ENCODE results near the gene MMD.
"Not testable (repeated sequence)": the region's sequence is repeated elsewhere in the genome, so short reads cannot be mapped to it uniquely, and the experiment has no call there.

MMD gene

DNA sequence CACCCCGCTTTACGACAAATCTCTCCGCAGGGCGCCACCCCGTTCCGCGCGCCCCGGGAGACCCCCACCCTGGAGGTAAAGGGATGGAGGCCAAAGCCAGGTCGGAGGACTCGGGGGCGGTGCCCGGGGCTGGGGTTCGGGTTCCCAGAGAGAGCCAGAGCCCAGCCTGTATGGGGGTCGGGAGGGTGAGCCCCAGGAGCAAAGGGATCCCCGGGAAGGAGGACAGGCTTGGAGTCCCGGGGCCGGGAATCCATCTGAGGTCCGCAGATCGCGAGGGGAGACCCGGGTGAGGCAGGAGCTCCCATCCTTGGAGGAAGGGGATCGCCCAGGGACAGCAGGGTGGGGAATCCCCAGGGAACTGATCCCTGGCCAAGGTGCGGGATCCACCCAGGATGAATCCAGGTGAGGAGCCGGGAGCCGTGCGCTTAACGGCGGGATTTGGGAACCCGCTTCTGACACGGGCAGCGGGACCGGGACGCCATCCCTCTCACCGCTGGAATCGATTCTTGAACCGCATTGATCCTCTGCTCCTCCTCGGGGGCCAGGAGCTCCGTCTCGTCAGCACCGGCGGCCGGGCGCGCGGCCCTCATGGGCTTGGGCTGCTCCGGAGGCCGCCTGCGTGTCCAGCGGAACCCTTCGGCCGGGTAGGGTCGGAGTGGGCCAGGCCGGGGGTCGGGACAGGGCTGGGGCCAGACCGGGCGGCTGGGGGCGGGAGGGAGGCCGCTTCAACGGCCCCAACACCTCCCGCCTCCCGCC lies at the start of gene MMD:
Gene MMD, minus strand, starts transcription at position 657 of the 756 bp plus-strand sequence. Its CDS starts 140 bp downstream, at position 517.
- DNase-seq = peak; percentile 28

DNA sequence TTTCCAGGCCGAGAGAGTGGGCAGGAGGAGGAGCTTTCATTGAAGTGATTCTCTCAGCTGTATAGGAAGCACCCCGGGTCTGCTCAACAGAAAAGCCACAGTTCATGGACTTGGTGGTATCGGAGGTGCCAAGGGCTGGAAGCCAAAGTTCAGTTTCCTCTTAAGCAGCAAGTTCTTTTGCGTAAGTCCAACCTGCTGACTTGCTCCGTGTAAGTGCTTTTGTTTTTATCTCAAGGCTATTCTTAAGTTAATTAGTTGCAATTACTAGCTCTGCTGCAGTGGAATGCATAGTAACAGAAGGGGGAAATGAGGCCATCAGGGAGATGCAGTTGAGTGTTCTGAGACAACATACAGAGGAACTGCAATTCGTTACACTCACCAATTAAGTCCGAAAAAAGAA lies 45.0 kb upstream of the MMD start:
- no peak for DNase-seq

GRCh38 chr17:55465771-55466170 lies 44.1 kb upstream of the MMD start:
- DNase-seq = not testable (repeated sequence)

- no peak for DNase-seq
These were observed 42.0 kb upstream of the MMD start for GRCh38 chr17:55463600-55463999.

DNA sequence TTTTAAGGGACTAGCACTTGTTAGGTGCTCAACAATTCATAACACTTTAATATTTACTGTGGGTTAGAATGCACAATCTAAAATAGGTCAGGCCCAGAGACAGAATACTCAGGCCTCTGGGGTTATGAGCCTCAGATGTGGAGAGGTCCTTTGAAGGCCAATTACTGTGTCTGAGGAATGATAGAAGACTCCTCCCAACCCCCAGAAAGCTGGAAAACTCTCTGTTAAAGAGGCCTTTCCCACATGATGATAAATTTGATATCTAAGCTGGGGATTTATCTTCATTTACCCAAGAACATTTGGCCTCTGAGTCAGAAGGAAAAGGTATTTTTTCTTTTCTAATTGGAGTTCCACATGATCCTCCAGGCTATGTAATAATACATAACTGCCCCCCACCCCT lies 41.1 kb upstream of the MMD start:
- DNase-seq = no peak

DNA sequence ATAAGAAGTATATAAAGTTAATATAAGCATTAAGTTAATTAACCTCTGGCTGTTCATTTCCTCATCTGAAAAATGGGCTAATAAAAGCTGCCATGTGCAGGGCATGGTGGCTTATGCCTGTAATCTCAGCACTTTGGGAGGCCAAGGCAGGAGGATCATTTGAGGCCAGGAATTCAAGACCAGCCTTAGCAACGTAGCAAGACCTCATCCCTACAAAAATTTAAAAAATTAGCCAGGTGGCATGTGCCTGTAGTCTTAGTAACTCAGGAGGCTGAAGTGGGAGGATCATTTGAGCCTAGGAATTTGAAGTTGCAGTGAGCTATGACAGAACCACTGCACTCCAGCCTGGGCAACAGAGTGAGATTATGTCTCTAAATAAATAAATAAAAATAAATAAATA lies 40.6 kb upstream of the MMD start:
- DNase-seq = no peak

- peak; percentile 88 for DNase-seq
These were observed 37.3 kb upstream of the MMD start for GRCh38 chr17:55458978-55459377.

DNA sequence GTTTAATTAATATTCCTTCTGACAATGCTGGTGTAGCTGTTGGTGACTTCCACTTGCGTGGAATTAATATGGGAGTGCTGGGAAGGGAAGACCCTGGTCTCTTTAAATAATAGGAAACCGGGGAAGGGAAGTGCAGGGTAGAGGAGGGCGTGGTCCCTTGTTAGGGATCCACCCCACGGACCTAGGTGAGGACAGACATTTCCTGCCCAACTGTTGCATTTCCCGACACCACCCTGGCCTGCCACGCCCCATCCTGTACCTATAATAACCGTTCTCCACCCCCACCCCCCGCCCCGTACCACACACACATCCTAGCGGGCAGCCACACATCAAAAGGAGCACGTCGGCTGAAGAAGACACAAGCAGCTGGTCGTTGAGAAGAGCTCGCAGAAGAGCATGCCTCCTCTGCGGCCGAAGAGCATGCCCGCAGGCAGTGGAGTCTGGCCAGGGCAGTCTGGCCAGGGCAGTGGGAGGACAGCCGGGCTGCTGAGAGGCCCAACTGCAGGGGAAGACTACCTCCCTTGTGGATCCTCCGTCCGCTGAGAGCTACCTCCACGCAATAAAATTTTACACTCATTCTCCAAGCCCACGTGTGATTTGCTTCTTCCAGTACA lies 36.8 kb upstream of the MMD start:
- no peak for DNase-seq

- DNase-seq = peak; percentile 53
These were observed 34.9 kb upstream of the MMD start for GRCh38 chr17:55456307-55457240.

DNA sequence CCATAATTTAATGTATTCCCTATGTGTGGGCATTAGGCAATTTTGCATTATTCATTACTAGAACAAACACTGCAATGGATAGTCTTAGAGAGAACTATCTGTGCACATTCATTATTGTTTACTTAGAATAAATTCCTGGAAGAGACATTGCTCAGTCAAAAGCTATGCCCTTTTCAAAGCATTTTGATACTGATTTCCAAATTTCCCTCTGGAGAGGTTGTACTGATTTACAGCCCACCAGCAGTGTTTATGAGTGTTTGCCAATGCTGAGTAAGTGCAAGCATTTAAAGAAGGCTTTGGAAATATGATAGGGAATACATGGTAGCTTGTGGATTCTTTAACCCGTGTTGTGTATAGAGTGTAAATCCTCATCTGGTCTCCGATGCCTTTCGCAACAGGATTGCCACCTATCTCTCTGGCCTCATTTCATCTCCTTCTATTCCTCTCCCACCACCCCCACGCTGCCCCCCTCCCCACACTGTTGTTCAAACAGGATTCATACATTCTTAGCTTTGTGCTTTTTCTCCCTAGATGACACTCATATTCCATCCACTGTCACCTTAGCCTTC lies 33.4 kb upstream of the MMD start:
- DNase-seq = peak; percentile 98

DNA sequence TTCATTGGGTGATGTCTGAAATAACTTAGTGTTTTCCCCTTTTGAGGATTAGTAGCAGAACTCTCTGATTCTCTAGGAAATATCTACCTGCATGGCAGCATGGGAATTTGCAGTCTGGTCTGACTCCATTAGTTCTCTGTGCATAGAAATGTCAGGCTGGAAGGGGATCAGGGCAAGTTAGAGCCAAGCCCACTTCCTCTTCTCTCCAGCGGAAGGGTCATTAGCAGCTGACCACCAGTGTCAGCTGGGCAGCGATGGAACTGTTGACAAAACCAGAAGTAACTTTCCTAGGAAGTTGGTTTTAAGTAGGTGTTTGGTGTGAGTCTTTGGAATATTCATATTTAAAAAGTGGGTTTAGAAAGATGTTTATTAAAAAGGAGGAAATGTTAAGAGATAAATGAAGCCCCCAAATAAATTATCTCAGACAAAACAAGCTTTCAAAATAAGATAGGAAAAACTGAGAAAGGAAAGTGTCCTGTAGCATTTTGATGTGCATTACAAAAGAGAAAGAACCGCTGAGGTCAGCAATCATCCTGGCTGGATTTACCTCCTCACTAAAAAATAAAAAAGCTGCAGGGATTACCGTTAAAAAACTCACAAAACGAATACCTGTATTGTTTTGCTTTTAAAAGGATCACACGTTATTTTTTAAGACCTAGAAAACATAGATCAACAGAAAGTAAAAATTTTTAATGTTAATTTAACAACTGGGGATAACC lies 32.4 kb upstream of the MMD start:
- DNase-seq = no peak

DNA sequence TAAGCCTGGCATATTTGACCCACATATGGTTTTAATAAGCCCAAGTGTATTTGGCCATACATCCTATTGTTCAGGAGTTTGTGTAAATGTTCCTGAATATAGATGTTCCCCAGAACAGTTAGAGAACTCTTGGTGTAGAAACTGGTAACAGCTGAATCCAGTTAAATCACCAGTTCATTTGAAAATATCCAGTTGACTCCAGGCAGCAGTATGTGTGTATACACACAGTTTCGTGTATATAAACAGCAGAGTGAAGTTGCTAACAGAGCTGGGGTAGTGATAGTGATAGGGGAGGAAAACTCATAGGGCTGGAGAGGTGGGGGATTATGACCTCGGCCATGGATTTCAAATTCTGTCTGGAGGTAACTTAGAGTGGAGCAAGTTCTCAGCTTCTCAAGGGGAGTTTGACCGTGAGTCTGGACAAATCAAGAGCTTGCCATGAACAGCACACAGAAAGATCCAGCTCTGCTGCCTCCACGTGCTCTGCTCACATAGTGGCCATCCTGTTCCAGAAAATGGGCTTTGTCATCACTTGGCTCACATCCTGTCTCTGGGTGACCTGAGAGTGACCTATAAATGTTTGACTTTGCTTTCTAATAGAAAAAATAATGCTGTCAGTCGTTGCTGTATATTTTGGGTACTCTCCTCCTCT lies 30.6 kb upstream of the MMD start:
- peak; percentile 86 for DNase-seq

GRCh38 chr17:55451758-55452138 lies 30.1 kb upstream of the MMD start:
- DNase-seq = no peak

- peak; percentile 69 for DNase-seq
These were observed 29.6 kb upstream of the MMD start for GRCh38 chr17:55451203-55451641.

- no peak for DNase-seq
These were observed 28.7 kb upstream of the MMD start for GRCh38 chr17:55450232-55450825.

- DNase-seq = peak; percentile 62
These were observed 27.0 kb upstream of the MMD start for GRCh38 chr17:55448681-55449080.

DNA sequence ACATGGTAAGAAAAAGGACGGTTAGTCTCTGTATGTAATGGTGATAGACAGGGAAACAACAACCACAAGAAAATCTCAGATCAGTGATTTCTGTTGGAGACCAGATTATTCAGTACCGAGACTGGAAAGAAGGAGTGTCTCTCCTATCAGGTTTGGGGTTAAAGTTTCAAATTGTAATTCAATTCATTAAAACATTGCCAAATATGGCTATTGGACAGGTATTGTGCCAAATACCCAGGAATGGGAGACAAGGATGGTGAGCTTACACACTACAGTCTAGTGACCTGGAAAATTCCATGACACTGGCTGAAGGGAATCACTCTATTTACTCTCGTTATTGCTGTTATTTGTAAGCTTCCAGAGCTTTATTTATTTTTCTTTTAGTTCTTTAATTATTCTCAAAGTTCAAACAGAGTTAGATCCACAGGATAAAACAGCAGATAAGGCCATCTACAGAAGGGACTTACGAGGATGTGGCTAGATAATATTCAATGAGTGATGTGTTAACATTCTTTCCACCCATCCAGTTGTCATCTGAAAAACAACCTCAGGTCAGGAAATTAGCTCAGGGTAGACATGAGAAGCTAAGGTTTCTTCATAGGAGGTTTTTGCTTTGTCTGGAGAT lies 25.1 kb upstream of the MMD start:
- no peak for DNase-seq

- not testable (repeated sequence) for DNase-seq
These were observed 24.4 kb upstream of the MMD start for GRCh38 chr17:55446004-55446403.

DNA sequence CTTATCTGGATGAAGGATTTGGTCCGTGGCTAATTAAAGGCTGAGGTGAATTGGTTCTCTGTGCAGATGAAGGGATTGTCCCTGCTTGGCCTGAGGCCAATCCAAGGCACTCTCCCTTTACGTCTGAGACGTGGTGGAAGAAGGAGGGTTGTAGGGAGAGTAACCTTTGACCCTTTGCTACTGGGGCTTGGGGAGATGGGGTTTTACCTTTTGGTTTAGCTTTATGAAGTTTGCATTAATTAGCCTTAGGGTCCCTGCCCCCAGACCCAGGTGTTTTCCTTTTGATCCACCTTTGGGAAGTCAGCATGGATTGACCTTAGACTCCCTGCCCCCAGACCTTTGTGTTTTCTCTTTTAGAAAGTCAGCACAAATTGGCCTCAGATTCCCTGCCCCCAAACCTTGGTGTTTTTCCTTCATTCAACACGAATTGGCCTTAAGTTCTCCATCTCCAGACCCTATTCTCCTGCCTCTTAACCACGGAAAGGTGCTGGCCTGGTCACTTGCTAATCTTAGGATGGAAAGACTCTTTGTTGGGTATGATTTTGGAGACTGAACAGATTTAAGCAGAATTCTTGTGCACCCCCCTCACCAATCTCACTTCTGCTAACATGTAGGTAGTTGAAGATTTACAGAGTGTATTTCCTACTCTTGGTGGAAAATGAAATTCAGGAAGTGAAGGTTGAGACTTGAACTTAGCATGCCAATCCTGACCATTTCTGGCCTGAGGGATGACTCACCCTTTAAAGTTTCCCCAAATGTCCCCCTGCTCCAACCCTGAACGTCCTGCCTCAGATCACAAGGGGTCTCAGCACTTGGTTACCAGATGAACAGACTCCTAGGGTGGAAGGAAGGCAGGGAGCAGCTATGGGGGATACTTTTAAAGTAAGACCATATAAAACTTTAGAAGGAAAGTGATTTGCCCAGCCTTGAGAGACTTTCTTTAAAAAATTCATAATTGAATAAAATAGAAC lies 23.1 kb upstream of the MMD start:
- DNase-seq = peak; percentile 76

GRCh38 chr17:55443904-55444303 lies 22.3 kb upstream of the MMD start:
- no peak for DNase-seq
